GM19395 (cell line): ENCODE measurements around the gene PEX13.
"Not testable (repeated sequence)": the region's sequence is repeated elsewhere in the genome, so short reads cannot be mapped to it uniquely, and the experiment has no call there.

Experiments used
- ATAC-seq: cut with Tn5 transposase; IDR thresholded peaks from one replicate; pipeline ENCODE4 v1.9.1; 2021; ENCODE audit warnings: mild to moderate bottlenecking, moderate library complexity; ENCODE audit not compliant: unreplicated experiment

Gene PEX13, protein sequence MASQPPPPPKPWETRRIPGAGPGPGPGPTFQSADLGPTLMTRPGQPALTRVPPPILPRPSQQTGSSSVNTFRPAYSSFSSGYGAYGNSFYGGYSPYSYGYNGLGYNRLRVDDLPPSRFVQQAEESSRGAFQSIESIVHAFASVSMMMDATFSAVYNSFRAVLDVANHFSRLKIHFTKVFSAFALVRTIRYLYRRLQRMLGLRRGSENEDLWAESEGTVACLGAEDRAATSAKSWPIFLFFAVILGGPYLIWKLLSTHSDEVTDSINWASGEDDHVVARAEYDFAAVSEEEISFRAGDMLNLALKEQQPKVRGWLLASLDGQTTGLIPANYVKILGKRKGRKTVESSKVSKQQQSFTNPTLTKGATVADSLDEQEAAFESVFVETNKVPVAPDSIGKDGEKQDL

DNA sequence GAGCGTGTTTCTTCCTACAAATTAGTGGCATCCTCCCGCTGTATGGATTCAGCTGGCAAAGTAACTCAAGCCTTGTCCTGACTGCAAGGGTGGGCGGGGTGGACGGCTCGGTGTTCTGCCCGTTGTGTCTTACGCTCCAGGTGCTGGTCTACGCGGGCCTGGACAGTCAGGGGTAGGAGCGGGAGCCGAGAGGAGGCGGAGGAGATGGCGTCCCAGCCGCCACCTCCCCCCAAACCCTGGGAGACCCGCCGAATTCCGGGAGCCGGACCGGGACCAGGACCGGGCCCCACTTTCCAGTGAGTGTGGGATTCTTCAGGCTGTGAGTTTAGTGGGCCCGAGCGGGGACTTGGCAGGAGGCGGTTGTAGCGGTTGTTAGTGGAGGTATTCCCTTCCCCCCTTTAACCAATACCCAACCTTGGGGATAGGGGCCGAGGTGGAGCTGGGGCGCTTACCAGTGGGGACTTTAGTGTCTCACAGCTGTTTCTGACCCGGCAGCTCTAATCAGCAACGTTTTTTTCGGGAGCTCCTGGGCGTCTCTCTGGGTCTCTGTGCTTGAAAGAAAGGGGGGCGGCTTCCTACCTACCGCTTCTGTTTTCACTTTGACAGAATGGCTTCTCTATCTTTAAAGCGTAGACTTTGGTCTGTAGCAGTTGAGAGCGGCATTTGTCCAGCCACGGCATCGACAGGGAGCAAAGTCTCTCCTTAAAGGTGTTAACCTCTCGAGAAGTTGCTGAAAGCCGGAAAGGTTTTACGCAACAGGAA, at the start of gene PEX13, which contains the start of gene PUS10:
PEX13 (plus strand) TSS at position 165 of the 762 bp plus-strand sequence; CDS start at position 205, 40 bp downstream.
PUS10 (minus strand) TSS at position 700 of the 762 bp plus-strand sequence. CDS start 6,365 bp downstream, outside the sequence.
- ATAC-seq: peak; percentile 82

DNA sequence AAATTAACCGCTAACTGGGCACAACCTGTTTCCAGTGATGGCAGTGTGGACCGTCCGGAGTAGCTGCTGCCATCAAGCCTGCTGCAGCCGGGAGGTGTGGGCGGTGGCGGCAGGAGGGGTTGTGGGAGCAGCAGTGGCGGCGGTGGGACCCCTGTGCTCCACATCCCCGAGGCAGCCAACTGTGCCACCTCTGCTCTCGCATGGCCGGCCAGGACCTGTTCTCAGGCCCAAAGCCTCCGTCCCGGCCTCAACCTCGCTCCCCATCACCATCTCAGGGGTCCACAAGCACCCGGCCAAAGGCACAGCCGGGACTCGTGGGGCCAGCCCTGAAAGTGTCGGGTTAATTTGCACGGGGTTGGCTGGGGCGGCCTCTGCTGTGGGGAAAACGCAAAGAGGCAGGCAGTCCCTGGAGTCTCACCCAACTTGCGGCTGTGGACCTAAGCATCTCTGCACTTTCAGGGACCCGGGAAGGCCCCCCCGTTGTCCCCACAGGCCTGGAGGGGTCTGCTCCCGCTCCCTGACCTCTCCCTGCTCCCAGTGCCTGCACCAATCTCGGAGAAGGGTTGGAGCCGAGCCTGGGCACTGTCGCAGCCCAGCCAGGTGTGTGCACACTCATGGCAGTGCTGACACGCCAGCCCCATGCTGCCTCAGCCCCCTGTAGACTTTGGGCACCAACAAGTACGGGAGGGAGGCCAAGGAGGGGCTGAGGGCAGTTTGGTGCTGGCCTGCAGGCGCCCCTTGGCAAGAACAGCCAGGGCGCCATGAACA, 44.4 kb upstream of the PEX13 start:
- ATAC-seq: no peak

DNA sequence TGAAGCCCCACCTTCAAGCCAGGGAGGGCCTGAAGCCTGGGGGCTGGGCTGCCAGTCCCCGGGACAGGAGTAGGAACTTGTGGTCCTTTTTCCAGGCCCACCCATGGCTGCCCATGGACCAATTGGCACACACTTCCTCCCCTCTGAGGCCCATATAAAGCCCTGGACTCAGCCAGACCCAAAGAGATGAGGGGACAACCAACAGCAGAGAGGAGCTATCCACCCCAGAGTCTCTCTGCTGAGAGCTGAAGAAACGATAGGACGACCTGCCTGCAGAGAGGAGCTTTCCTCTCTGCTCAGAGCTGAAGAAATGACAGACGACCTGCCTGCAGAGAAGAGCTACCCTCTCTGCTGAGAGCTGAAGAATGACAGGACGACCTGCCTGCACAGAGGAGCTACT, 43.8 kb upstream of the PEX13 start:
- ATAC-seq: no peak

DNA sequence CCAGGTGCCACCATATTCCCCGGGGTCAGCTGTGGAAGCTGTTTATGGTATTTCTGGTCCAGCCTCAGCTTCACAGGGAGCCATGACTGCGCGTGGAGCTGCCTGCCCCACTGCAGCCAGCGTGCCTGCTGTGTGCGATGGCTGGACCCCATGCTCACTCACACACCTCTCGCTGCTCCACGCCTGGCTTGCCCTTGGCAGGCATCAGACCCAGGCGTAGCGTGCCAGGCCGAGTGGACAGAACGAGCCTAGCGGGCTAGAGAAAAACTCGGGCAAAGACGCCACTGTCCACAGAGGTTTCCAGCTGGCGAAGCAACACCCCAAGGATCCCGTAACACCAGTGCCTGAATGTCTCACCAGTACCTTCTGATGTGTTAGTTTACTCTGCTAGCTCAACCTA, 42.9 kb upstream of the PEX13 start:
- no peak for ATAC-seq

DNA sequence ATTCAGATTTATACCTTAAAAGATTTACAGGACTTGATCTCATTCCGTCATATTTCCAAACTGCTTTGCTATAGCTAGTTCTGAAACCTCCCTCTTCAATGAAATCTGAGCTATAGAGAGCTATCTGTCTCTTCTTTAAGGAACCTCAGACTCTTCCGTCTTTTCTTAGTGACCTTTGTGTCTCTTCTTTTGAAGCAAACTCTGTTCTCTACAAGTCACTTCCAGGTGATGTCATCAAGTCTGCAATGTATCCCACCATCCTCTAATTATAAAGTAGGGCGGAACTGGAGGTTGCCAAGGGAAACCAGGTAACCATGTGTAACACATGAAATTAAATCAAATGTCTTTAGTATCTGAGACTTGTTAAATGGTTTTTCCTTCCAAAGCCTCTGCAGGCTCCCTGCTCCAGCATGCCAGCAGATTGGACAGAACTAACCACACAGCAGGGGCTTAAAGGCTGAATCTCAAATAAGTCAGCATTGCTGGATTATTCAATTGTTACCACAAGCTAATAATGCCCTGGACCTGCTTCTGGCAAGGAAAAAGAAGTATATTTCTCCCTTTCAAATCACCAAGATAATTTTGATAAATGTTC, 41.2 kb upstream of the PEX13 start:
- no peak for ATAC-seq

DNA sequence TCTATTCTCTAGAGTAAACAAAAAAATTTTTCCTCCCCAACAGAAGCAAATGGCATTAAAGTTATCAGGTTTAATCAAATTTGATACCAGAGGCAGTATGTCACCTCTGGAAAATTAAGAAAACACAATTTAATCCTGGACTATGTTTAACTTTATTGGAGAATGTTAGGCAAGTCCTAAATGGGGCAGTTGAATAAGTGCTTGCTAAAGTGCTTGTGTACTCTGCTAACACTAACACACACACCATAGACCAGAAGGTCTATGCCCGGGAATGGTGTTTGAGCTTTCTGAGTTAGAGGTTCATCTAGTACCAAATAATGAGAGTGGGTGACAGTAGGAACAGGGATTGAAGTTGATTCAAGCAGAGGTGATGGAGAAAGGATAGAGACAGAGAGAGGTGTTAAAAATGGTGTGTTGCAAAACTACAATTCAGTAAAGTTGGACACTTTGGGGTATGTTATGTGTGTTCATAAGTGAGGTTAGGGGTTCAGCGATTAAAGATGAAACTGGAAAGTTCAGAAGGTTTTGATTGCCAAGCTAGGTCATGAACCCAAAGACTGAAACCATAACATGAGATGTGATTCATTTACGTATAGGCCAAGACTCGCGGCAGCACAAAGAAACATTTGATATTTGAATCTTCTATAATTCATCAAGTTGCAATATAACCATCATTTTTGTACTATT, 40.5 kb upstream of the PEX13 start:
- peak; percentile 57 for ATAC-seq

DNA sequence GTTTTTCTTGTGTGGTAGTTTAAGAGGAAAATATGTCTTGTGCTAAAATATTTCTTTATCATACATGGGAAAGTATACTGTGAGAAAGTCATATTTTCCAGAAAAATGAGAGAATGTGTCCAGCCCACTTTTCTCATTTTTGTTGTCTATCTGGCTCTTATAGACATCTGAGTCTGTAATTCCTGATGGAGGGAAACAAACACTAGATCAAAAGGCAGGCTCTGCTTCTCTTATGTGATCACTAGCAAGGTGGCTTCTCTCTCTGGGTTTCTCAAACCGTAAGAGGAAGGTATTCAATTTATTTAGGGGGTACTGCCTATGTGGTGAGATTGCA, 40.0 kb upstream of the PEX13 start:
- no peak for ATAC-seq

DNA sequence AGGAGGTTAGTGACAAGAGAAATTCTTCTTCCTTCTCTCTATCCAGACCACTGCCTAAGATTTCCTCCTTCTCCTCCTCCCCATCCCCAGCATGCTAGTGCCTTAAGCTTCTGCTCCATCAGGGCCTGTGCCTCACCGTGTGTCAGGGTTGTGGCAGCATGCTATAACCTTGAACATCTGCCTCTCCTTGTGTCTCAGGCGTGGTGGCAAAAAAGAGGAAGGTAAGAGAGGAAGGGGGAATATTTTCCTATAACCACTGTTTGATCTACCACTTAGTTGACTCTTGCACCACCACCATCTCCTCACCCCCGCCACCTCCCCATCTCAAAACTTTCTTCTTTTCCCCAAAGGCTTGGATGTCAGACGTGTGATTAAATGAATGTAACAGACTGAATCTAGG, 38.3 kb upstream of the PEX13 start:
- no peak for ATAC-seq

DNA sequence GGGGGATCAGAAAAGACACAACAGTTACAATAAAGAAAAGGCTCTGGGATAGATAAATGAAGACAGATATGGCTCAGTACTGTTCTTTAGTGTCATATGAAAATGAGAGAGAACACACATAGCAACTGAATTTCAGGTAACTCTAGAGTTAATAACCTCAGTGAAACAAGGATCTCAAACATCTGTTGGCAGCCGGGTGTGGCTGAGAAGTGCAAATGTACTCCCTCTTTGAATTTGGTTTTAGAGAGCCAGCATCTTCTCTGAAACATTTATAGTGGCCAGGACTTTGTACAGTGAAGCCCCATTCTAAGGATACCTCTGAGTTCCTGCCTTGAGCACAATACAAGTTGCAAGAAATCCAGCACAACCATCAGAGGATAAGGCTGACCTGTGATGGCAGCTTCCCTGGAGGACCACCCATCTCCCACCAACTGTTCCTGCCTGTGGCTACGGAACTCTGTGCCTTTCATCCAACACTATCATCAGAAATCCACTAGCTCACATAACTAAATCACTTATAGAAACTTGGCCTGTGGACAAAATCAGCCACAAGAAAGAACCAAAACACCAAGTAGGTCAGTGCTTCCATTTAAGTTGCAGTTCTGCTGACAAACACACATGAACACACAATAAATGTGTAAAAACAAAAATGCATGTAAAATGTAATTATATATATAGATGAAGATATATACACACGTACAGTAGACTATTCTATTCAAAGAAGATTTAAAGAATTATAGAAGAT, 37.3 kb upstream of the PEX13 start:
- ATAC-seq: peak; percentile 62

DNA sequence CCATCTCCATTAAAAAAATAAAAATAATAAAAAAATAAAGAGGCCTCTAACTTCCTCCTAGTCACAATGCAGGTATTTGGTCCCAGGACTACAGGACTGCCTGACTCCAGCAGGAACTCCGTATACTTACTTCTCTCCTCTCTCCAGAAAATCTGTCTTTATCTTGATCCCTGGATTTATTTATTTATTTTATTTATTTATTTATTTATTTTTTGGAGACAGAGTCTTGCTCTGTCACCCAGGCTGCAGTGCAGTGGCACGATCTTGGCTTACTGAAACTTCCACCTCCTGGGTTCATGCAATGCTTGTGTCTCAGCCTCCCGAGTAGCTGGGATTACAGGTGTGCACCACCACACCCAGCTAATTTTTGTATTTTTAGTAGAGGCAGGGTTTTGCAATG, 35.5 kb upstream of the PEX13 start:
- not testable (repeated sequence) for ATAC-seq

DNA sequence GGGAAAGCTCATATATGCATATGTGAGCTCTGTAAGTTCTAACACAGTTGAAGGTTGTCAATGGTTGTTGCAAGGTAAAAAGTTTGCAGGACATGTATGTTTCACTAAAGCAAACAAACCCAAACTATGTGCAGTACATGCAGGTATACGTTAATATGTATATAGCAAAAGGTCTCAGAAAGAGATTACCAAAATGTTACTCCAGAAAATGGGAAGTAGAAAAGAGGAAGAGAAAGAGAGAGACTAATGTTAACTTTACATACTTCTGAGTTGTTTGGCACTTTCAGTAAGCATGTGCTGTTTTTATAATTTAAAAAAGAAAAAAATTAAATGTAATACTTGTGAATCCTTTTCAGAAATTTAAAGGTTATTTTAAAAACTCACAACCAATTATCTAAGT, 32.8 kb upstream of the PEX13 start:
- no peak for ATAC-seq

DNA sequence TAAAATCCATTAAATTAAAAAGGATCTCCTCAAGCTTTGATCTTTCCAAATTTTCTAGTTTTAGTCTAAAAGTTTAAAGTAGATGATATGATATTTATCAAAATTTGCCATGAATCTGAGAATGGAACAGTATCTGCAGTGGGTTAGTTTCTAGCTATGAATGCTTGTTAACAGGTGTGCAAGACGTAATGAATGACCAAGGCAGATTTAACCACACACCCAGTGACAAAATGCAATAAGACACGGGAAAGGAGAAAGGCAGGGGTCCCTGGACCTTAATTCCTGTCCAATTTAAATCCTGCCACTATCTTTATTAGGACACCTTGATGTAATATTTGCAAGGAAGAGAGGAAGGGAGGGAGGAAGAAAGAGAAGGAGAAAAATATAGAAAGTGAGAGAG, 30.5 kb upstream of the PEX13 start:
- ATAC-seq: no peak

DNA sequence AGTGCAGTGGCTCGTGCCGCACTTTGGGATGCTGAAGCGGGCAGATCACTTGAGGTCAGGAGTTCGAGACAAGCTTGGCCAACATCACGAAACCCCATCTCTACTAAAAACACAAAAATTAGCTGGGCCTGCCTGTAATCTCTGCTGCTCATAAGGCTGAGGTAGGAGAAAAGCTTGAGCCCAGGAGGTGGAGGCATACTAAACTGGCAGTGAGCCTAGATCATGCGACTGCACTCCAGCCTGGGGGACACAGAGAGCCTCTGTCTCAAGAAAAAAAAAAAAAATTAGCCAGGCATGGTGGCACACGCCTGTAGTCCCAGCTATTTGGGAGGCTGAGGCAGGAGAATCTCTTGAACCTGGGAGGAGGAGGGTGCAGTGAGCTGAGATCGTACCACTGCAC, 29.9 kb upstream of the PEX13 start:
- ATAC-seq: not testable (repeated sequence)

DNA sequence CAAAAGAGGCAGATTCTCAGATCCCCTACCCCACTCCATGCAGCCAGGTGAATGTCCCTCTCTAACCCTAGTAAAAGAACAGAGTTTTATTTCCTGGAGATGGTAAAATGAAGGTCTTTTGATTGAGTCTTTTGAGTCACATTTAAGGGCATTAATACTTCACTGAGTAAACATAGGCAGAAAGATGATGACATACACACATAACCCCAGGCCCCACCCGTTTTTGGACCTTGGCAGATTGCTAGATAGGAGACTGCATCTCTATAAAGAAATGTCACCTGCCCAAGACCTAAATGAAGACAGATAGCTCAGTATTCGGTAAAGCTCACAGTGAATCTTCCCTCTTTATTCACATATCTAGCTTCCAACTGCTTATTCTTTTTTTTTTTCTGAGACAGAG, 28.3 kb upstream of the PEX13 start:
- no peak for ATAC-seq

DNA sequence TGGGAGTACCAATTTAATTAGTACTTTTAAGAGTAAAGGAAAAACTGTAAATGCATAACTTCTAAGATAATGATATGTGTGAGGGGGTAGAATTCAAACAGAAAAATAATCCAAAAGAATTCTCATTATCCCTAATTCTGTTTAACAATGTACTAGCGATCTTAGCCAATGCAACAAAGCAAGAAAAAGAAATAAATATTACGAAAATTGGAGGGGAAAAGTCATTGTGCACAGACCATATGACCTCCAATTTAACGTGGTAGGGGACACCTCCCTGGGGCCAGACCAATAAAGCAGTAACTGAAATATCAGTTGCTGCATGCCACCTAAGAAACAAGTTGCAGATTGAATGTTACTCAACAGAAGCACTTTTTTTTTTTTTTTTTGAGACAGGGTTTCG, 25.9 kb upstream of the PEX13 start:
- no peak for ATAC-seq

DNA sequence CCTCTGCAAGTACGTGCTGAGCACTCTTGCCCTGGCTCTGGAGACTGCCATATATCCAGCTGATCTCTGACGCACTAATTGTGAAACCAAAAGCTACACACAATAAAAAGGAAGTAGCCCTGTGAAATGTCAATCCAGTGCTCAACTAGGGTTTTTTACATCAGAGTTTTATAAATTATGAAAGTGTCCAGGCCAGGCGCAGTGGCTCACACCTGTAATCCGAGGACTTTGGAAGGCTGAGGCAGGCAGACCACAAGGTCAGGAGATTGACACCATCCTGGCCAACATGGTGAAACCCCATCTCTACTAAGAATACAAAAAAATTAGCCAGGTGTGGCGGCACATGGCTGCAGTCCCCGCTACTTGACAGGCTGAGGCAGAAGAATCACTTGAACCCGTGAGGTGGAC, 24.5 kb upstream of the PEX13 start:
- ATAC-seq: peak; percentile 99

DNA sequence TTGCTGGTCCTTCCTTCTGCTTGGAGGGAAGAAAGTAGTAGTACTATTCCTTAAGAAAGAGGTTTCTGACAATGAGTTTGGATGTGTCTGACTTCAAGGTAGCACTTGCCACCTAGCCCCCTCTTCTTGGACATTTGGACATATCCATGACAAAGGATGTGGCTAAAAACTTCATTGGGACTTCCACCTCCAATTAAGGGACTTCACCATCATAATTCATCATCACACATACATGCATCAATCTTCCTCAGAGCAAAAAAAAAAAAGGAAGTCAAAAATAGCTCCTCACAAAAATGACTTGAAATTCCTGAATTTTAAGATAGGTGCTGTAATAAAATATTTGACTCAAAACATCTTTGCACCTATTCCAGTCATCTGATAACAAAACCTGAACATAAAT, 23.4 kb upstream of the PEX13 start:
- ATAC-seq: no peak

DNA sequence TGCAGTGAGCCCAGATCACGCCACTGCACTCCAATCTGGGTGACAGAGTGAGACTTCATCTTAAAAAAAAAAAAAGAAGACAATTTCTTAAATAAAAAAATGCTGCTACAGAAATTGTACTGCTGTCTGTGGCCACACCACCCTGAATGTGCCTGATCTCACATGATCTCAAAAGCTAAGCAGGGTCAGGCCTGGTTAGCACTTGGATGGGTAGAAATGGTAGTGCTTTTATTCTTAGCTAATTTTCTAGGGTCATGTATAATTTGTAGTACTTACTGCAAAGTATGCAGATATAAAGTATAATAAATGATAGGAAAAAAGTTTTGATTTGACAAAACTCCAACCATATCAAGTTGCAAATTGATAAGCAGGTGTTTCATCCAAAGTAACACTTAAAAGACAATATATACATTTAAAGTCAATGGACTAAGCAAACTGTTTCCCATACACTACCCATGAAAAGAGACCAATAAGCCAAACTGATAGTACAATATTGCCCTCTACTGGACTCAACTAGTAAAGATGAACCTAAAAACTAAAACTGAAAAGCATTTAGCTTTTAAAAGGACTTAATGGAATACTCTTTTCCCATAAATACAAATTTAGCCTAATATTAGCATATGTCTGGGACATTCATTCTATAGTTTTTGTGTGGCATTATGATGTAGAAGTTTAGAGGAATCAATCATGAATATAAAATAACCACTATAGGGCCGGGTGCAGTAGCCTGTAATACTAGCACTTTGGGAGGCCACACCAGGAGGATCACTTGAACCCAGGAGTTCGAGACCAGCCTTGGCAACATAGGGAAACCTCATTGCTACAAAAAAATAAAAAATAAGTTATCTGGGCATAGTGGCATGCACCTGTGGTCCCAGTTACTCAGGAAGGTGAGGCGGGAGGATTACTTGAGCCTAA, 18.6 kb upstream of the PEX13 start:
- peak; percentile 54 for ATAC-seq

DNA sequence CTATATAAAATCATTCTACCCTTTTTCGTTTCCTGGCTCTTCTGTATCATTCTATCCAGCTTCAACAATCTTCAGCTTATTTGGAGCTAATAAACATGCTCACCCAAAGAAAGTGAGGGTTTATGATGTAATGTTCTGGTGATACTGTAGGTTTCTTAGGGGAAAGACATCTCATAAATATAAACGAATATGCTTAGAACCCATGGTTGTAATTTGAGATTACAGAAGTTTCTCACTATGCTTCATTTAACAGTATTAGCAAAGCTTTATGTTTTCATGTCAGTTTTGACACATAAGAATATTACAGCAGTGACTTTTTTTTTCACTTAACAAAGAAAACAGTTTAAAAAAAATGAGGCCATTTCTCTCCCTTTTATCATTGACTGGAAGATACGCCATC, 11.8 kb upstream of the PEX13 start:
- no peak for ATAC-seq
